ENCODE data around the gene GRIK4. TPM values are rescaled to one million over a fixed set of nuclear protein-coding genes. Genes with fewer than 3 reads are reported as not detected.
"Not testable (repeated sequence)": the region's sequence is repeated elsewhere in the genome, so short reads cannot be mapped to it uniquely, and the experiment has no call there.

GRIK4 gene
- polyA plus RNA-seq, 3 donors: under 0.01 to 0.15 (median 0.01) TPM

DNA sequence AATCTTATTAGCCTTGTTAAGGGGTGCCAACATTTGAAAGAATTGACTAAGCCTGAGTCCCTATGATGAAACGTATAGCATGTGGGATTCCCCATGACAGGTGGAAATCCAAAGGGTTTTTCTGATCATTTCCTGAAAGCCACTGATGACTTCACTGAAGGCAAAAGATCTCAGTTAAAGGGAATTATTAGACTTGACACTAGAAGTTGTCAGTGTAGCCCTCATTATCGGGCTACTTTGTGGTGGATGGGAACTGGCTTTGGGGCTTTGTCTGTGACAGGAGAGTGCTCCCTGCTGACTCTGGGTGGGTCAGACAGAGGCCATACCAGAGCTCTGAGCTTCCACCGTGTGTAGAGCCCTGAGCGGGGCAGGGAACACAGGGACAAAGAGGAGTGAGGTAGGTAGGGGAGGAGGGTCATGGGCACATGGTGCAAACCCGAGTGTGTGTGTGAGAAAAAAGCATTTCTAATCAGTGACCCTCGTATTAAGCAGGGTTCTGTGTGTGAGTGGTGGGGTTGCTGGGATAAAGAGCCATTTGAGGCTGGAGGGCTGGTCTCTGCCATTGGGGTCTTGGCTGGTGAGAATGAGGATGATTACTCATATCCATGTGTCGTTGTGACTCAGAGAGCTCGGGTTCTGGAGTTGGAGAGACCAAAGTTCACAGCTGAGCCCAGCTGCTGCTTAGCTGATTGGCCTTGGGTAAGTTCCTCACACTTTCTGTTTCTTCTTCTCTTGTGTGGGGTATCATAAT lies 101.1 kb downstream of the GRIK4 start:
- 48 to 61% (median 61%) methylated on average over 8 of the region's 8 CpGs for WGBS, 3 donors
- no peak overlapping the region for H3K27ac ChIP-seq (ENCODE audit: low read depth, low read length)

DNA sequence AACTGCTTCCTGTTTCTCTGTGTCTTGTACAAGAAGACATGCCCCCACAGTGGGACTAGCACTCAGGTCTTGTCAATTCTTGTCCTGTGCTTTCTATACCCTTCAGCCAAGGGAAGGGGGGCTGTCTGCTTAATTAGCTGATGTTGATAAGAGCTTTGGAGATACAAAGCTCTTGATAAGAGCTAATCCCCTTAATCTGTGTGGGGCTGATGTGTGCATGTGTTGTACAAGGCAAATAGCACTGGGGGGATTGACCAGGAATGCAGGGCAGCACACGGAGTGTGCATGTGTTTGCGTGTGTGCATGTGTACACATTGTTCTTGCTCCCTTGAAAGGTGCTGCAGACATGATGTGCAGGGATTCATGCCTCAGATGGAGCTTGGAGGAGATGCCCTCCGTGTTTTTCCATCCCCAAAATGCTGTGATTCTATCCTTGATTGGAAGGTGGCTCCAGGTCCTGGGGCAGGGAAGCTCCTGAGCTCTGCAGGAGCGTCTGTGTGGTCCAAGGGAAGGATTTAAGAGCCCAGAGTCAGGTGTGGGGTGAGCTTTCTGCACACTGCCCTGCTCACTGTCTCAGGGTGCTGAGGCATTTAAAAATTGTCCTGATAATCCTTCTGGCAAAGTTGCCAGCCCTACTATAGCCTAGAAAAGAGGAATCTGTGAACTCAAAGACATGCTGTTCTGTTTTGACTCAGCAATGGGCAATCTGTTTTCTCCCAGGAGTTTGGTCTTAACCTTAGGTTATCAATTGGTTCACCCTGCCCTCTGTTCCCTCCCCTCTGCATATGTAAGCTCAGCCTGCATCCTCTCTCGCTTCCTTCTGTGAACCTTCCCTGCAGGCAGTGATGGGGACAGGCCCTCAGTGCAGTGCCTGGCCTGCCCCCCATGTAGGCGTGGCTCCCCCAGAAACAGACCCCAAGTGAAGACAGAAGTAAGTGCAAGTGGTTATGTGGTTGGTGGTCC lies 102.0 kb downstream of the GRIK4 start:
- no peak overlapping the region for H3K27ac ChIP-seq (ENCODE audit: low read depth, low read length)
- WGBS, 3 donors: 51 to 80% (median 79%) methylated on average over 6 of the region's 6 CpGs

DNA sequence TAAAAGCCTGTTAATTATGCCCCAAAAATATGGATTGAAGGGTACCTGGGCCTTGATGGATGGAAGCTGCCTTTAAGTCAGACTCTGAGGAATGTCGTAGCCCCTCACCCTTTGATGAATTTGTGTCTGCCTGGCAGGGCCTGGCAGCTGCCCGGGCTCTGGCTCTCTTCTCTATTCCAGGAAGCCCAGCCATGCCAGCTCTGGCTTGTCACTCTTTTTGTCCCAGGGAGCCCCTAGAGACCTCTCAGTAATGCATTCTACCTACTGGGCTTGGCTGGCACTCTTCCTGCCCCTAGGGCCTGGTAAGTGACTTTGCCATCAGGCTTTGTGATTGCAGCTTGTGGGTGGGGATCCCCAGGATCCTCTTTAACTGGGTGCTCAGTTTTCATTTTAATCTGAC lies 103.8 kb downstream of the GRIK4 start:
- WGBS, 3 donors: 37 to 58% (median 57%) methylated on average over 2 of the region's 2 CpGs

DNA sequence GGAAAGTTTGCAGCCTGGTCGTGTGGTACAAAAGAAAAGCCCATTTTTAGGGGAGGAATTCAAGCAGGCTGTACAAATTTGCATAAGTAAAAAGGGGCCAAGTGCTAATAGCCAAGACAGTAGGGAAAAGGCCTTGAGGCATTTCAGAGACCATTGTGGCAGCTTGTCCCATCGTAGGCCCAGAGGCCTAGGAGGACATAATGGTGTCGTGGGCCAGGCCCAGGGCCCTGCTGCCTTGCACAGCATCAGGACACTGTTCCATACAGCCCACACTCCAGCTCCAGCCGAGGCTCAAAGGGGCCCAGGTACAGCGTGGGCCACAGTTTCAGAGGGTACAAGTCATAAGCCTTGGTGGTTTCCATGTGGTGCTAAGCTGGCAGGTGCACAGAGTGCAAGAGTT lies 106.9 kb downstream of the GRIK4 start:
- 82 to 92% (median 92%) methylated on average over 5 of the region's 5 CpGs for WGBS, 3 donors
- H3K27ac ChIP-seq (ENCODE audit: low read depth, low read length): no peak overlapping the region

More for the DNA sequence above, 103.8 kb downstream of the GRIK4 start:
- no peak overlapping the region for H3K27ac ChIP-seq (ENCODE audit: low read depth, low read length)

DNA sequence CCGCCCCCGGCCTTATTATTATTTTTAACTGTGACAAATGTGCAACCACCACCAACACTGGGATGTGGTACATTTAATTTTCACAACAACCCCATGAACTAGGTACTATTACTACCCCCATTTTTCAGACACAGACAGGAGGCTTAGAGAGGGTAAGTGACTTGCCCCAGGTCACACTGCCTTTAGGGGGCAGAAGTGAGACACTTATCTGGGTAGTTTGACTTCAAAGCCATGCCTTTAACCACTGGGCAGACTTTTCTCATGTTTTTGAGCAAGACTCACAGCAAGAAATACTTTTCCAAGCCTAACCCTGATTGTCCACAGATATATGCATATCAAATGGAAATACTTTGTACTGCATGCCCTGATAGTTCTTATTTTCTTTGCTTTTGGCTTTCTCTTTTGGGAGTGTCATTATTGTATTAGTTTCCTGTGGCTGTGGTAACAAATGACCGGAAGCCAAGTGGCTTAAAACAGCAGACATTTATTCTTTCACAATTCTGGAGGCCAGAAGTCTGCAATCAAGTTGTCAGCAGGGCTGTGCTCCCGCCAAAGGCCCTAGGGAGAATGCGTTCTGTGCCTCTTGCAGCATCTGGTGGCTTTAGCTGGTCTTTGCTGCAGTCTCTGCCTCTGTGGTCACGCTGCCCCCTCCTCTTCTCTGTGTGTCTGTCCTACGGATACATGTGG lies 110.8 kb downstream of the GRIK4 start:
- 44 to 71% (median 53%) methylated on average over 7 of the region's 7 CpGs for WGBS, 3 donors

DNA sequence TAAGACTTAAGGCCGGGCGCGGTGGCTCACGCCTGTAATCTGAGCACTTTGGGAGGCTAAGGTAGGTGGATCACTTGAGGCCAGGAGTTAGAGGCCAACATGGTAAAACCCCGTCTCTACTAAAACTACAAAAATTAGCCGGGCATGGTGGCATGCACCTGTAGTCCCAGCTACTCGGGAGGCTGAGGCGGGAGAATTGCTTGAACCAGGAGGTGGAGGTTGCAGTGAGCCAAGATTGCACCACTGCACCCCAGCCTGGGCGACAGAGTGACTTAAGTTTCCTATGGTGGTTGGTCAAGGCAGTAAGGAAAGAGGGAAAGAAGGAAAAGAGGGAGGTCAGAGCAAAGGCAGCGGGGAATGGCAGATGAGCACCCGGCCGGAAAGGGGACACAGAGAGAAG lies 113.4 kb downstream of the GRIK4 start:
- H3K27ac ChIP-seq (ENCODE audit: low read depth, low read length): not testable (repeated sequence)
- 90 to 97% (median 93%) methylated on average over 12 of the region's 12 CpGs for WGBS, 3 donors

More for the DNA sequence above, 110.8 kb downstream of the GRIK4 start:
- H3K27ac ChIP-seq (ENCODE audit: low read depth, low read length): no peak overlapping the region

DNA sequence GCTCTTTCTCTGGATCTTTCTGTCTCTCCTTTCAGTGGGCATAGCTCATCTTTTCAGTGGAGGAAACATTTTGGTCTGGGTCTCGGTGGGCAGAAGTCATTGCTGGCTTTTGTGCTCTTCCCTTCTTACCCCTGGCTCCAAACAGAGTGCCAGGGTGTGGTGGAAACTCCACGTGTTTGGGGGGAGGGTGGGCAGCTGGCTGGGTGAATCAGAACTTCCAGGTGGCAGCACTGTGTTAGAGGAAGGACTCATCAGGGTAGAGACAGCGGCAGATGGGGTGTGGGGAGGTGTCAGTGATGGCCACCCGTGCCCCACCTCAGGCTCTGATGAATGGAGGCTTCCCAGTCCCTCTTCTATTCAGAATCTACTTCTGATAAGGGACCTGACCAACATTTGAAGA lies 114.0 kb downstream of the GRIK4 start:
- WGBS, 3 donors: 55 to 66% (median 62%) methylated on average over 4 of the region's 4 CpGs
- H3K27ac ChIP-seq (ENCODE audit: low read depth, low read length): no peak overlapping the region

DNA sequence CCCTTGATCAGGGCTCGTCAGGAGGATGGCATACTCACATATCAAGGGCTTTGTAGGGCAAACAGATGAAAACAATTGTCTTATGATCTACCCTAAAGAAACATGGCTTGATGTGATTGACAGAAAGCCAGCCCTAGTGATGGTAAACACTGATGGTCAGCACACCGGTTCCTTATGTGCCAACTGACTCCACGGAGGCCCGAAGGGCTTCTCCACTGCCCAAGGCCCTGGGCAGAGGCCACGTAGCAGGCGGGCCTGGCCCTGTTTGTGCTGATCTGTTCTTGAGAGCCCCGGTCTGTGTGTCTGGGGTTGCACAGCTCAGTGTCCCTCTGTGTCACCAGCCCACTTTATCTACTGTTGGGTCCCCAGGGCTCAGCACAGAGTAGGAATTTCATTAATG lies 115.2 kb downstream of the GRIK4 start:
- 77 to 96% (median 92%) methylated on average over 7 of the region's 7 CpGs for WGBS, 3 donors

DNA sequence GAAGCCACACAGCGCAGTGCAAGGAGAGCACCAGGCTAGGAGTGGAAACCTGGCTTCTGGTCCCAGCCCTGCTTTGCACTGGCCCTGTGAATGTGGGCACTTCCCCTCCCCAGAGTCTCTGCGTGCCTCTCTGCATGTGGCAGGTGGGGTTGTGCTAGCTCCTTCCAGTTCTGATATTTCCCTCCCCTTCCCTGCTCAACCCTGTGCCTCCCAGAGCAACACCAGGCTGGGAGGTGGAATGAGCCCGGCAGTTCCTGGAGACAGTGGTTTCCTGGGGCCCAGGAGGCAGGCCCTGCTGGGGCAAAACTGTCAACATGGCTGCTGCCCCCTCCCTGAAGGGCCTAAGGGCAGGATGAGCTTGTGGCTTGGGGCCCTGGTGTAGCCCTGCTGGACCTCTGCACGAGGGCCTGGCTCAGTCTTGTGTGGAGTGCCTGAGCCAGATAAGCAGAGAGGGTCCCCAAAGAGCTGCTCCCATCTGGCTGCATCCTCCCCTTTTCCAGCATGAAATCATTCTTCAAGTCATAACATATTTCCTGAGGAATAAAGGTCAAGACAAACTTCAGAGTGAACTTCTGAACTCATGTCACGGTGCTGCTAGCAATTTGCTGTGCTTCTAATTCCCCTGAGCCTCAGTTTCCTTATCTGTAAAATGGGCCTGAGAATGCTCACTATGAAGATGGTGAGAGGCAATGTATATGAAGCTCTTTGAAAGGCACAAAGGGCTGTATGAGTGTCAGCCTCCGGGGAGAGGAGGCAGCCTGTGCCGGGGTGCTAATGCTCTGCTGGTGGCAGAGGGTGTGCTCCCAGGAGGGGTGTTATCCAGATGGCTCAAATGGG lies 116.0 kb downstream of the GRIK4 start:
- WGBS, 3 donors: 65 to 71% (median 67%) methylated on average over 7 of the region's 7 CpGs
- no peak overlapping the region for H3K27ac ChIP-seq (ENCODE audit: low read depth, low read length)

More for the DNA sequence above, 115.2 kb downstream of the GRIK4 start:
- H3K27ac ChIP-seq (ENCODE audit: low read depth, low read length): no peak overlapping the region

DNA sequence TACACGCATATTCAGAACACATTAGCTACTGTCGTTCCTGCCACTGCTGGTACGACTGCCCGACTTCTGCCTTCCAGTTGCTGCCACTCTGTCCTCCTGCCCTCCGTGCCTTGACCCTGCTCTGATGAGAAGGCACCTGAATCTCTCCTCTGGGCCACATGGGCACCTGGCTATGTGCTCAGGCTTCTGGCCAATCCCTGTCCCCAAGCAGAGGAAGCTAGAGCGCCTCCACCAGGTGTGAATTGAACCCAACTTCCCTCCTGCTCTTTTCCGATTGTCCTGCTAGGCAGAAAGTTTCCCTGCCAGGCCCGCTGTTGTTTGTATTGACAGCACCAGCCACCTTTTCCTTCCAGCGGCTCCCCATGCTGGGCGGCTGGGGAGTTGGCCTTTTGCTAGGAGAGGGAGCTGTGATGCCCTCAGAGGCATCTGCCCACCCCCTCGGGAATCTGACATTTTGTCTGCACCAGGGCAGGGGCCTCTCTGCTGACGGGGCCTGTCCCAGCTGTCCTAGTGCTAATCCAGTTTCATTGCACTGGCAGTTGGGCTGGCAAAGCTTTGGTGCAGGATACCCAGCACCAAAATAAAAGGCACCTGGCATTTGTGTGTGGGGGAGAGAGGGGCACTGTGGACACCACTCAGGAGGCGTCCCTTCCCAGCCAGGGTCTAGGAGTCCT lies 118.0 kb downstream of the GRIK4 start:
- 69 to 86% (median 80%) methylated on average over 13 of the region's 13 CpGs for WGBS, 3 donors
- H3K27ac ChIP-seq (ENCODE audit: low read depth, low read length): no peak overlapping the region

DNA sequence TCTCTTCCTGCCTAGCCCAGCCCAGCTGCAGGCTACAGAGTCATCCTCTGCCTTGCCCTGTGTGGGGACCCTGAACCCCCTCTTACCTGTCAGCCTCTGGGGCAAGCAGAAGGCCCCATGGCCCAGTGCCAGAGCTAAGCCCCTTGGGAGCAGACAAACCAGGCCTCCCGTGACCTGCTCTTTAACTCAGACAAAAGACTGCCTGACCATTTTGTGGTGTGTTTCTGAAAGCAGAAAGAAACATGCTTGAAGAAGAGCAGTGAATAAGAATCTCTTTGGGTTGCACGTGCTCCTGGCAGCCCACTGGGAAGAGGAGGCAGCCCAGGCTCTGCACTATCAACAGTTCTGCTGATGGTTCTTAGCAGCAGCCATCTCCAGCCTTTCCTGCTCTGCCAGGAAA lies 118.6 kb downstream of the GRIK4 start:
- H3K27ac ChIP-seq (ENCODE audit: low read depth, low read length): no peak overlapping the region
- 32 to 57% (median 56%) methylated on average over 2 of the region's 2 CpGs for WGBS, 3 donors

DNA sequence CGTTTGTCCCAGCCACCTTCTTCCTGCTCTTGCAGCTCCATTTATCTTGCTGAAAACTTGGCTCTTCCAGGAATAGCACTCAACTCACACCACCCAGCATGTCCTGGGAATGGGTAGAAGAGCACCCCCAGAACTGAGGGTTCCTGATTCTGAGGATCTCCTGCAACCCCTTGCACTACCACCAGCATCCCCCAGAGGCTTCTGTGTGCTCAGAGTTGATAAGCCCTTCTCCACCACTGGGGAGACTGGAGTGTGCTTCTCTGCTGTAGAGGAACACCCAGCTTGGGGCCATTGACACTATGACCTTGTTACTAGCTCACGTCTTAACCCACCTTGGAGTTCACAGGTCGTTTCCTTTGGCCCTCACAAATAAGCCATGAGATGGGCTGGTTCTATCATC lies 121.0 kb downstream of the GRIK4 start:
- WGBS, 3 donors: 47 to 77% (median 70%) methylated on average over 3 of the region's 3 CpGs
- no peak overlapping the region for H3K27ac ChIP-seq (ENCODE audit: low read depth, low read length)

DNA sequence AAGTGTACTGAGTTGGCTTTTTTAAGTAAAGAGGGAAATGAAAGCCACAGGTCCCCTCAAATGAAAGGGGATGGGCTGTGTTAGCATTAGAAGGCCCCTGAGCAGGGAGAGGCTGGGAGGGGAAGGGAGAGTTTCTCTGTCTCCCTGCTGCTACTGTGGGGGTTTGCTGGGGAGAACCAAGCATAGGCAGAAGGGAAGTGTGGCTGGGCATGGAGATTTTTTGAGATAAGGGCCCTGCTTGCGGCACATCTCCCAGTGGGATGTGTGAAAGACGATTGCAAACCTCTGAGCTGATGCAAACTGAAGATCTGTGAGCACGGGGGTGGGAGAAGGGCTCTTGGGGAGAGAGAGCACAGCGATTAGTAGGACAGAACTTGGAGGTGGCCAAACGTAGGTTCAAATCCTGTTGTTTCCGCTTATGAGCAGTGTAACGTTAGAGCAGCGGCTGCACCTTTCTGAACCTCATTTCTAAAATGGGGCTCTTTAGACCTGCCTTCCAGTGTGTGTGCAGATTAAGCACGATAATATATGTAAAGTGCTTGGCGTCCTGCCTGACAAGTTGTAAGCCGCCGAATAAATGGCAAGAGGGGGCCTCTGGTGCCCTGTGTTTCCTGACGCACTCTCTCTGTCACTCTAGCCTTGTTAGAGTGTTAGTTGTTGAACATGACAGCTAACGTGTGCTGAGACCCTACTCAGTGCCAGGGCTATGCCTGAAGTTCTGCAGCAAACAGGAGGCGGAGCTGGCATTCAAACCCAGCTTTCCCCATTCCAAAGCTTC lies 122.3 kb downstream of the GRIK4 start:
- 45 to 54% (median 51%) methylated on average over 15 of the region's 15 CpGs for WGBS, 3 donors
- H3K27ac ChIP-seq (ENCODE audit: low read depth, low read length): no peak overlapping the region

DNA sequence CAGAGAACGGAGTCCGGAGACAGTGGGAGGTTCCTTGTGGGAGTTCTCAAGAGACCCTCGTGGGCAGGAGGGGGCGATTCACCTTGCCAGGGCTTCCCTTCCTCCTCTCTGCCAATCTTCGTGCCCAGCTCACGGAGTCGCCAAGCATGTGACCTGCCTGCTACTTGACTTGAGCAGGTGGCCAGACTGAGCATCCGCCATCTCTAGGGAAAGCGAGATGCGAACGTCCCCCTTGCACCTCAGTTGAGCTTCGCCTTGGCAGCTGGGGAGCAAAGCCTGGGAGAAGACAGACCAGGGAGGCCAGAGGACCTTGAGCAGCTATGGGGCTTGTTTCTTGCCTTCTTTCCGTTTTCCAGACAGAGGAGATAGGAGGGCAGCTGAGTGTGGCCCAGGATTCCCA lies 123.2 kb downstream of the GRIK4 start:
- 75 to 86% (median 83%) methylated on average over 13 of the region's 13 CpGs for WGBS, 3 donors
- H3K27ac ChIP-seq (ENCODE audit: low read depth, low read length): no peak overlapping the region

DNA sequence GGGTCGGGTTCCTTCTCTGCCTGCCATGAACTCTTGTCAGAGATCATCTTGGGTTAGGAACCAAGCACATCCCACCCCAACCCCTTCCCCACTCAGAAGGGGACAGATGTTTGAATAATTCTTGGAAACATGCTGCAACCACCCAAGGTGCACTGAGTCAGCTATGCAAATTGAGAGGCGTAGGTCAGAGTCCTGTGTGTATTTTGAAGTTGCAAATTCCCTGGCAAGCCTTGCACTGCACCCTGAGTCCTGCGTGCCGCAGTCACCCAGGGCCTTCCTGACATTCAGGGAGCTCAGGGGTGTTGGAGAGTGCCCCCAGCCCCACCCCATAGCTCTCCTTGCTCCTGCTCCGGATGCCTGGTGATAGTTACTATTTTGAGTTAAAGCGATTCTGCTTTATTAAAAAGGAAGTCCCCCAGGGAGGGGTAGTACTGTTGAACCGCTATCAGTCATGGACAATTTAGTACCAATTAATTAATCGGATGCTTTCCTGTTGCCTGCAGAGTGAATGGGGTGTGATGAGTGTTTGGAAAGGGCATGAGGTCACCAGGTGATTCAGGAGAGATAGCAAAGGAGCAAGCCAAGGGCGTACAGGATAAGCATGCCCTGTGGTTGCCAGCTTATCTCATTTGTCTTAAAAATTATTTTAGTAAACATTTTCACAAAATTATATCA lies 123.7 kb downstream of the GRIK4 start:
- H3K27ac ChIP-seq (ENCODE audit: low read depth, low read length): no peak overlapping the region
- 51 to 57% (median 57%) methylated on average over 9 of the region's 9 CpGs for WGBS, 3 donors

DNA sequence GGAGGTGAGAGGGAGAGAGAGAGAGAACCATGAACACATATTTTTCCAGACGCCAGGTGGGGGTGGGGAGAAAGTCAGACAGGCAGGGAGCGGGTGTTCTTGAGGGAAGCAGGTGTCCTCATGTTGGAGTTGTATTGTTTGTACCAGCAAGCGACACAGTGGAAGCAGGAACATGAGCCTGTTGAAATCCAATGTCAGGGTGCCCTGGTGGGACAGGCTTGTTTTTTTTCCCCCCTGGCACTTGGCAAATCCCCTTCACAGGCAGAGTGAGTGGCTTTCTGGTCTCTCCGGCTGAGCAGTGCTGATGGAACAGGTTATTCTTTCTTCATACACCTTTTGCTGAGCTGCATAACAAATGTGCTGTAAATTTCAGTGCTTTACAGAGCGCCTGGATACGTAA lies 125.6 kb downstream of the GRIK4 start:
- 62 to 87% (median 79%) methylated on average over 6 of the region's 6 CpGs for WGBS, 3 donors
- no peak overlapping the region for H3K27ac ChIP-seq (ENCODE audit: low read depth, low read length)
